Measurements from ENCODE around the gene PCNT.
A peak's percentile ranks its signal among the peaks of the same experiment; 100 is the strongest.

PCNT gene

GRCh38 chr21:46388896-46389295 is 64.9 kb downstream of the PCNT start:
- H3K4me3 ChIP-seq (ENCODE audit: low read length), result no peak overlapping the region
- TF ChIP-seq, protein P1, sequence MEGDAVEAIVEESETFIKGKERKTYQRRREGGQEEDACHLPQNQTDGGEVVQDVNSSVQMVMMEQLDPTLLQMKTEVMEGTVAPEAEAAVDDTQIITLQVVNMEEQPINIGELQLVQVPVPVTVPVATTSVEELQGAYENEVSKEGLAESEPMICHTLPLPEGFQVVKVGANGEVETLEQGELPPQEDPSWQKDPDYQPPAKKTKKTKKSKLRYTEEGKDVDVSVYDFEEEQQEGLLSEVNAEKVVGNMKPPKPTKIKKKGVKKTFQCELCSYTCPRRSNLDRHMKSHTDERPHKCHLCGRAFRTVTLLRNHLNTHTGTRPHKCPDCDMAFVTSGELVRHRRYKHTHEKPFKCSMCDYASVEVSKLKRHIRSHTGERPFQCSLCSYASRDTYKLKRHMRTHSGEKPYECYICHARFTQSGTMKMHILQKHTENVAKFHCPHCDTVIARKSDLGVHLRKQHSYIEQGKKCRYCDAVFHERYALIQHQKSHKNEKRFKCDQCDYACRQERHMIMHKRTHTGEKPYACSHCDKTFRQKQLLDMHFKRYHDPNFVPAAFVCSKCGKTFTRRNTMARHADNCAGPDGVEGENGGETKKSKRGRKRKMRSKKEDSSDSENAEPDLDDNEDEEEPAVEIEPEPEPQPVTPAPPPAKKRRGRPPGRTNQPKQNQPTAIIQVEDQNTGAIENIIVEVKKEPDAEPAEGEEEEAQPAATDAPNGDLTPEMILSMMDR (conservative IDR thresholded peaks at IDR 0.05; ENCODE audit: low read length), result no peak
- DNase-seq (ENCODE audit: low read depth), result no peak

DNA sequence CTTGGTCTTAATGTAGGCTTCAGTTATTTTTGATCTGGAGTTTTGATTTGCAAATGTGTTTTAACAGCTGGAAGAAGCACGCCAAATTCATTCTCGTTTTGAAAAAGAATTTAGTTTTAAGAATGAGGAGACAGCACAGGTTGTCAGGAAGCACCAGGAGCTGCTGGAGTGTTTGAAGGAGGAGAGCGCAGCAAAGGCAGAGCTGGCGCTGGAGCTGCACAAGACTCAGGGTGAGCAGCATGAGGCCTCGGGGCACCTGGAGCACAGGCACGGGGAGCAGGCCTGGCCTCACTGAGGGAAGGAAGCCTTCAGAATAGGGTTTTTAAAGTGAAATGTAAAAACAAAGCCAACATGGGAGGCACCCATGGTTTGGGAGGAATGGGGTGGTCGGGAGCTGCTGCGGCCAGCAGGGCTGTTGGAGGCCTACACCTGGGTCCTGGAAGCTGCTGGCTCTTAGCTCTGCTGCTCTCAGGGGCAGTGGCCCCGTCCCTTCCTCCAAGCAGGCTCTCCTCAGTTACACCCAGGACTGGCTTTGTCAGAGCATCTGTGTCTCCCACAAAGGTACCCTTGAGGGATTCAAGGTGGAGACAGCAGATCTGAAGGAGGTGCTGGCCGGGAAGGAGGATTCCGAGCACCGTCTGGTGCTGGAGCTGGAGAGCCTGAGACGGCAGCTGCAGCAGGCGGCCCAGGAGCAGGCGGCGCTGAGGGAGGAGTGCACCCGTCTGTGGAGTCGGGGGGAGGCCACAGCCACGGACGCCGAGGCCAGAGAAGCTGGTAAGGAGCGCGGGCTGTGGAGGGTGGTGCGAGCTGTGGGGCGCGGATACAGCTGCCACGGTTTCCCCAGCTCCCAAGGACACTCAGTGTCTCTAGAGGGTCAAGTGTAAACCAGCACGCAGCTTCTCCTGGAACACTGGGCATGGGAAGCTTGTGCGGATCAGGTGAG is 66.9 kb downstream of the PCNT start:
- H3K4me3 ChIP-seq (ENCODE audit: low read length), result no peak overlapping the region
- DNase-seq (ENCODE audit: low read depth), result no peak
- TF ChIP-seq, protein P1 (conservative IDR thresholded peaks at IDR 0.05; ENCODE audit: low read length), result no peak

GRCh38 chr21:46391773-46392172 is 67.8 kb downstream of the PCNT start:
- no peak for DNase-seq (ENCODE audit: low read depth)
- TF ChIP-seq, protein P1 (conservative IDR thresholded peaks at IDR 0.05; ENCODE audit: low read length), result no peak

DNA sequence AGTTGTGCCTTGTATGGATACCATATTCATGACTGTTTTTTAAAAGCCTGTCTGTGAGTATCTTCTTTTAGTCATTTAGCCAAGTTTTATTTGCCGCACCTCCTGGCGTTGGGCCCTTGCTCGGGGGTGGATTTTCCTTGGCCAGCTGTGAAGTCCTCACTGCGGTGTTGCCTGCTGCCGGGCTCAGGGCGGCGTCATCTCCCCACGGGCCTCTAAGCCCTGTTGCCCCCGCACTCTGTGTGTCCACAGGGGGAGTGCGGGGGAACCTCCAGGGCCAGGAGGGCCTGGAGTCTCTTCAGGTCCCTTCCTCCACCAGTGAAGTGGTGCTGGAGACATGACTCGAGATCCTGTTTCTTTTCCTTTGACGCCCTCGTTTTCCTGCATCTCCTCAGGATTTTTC is 69.0 kb downstream of the PCNT start:
- DNase-seq (ENCODE audit: low read depth), result peak; percentile 69
- H3K4me3 ChIP-seq (ENCODE audit: low read length), result no peak overlapping the region
- TF ChIP-seq, protein P1 (conservative IDR thresholded peaks at IDR 0.05; ENCODE audit: low read length), result peak; percentile 13; the same call in 1 of the 2 replicates

More at GRCh38 chr21:46391773-46392172, 67.8 kb downstream of the PCNT start:
- H3K4me3 ChIP-seq (ENCODE audit: low read length), result no peak overlapping the region

DNA sequence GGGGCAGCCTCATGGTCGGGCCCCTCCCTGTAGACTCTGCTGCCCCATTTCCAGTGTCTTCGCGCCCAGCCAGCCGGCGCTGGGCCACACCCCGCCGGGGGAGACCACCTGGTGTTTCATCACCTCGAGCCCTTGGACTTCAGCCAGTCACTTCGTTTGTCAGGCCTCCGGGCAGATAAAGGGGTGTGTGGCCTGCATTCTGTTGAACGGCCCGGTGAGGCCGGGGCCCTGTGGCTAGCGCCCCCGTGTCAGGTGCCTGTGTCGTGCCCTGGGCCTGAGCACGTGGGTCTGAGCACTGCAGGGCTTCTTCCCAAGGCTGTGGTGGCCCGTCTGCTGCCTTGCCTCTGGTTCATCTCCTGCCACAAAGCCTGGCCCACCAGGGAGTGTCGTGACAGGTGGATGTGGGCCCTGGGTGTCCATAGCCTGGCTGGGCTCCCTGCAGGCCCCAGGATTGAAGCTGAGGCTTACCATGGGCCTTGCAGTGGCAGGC is 69.5 kb downstream of the PCNT start:
- DNase-seq (ENCODE audit: low read depth), result no peak
- H3K4me3 ChIP-seq (ENCODE audit: low read length), result no peak overlapping the region
- TF ChIP-seq, protein P1 (conservative IDR thresholded peaks at IDR 0.05; ENCODE audit: low read length), result no peak

- H3K4me3 ChIP-seq (ENCODE audit: low read length), result no peak overlapping the region
- TF ChIP-seq, protein P1 (conservative IDR thresholded peaks at IDR 0.05; ENCODE audit: low read length), result no peak
- no peak for DNase-seq (ENCODE audit: low read depth)
Measured at GRCh38 chr21:46393941-46394594, 70.1 kb downstream of the PCNT start.
